GM12874 (cell line): Measurements from ENCODE around the gene SYNE2.

Source experiments
- TF ChIP-seq, protein P1 (sequence below): IDR thresholded peaks from 2 replicates; pipeline ENCODE4 v1.5.1; 2011; ENCODE audit warnings: low read depth, mild to moderate bottlenecking, control low read depth, low read length, moderate library complexity; ENCODE audit not compliant: insufficient read depth

SYNE2 gene

DNA sequence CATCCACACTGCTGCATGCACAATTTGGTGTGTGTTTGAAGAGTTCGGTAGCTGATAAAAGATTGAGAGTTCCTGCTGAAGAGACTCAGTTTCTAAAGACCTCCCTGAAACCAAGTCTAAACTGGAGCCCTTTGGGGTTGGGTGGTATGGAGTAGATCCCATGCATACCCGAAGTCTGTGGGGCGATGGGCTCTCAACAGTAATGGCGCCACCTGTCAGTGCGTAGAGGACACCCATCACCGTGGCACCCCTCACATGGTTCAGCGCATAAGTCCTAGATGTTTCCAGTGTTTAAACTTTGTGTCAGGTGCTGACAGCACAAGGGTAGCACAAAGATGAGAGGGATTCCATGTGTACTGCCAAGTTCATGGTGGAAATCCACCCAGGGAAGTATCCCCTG lies 355.5 kb downstream of the SYNE2 start:
- TF ChIP-seq, protein P1, sequence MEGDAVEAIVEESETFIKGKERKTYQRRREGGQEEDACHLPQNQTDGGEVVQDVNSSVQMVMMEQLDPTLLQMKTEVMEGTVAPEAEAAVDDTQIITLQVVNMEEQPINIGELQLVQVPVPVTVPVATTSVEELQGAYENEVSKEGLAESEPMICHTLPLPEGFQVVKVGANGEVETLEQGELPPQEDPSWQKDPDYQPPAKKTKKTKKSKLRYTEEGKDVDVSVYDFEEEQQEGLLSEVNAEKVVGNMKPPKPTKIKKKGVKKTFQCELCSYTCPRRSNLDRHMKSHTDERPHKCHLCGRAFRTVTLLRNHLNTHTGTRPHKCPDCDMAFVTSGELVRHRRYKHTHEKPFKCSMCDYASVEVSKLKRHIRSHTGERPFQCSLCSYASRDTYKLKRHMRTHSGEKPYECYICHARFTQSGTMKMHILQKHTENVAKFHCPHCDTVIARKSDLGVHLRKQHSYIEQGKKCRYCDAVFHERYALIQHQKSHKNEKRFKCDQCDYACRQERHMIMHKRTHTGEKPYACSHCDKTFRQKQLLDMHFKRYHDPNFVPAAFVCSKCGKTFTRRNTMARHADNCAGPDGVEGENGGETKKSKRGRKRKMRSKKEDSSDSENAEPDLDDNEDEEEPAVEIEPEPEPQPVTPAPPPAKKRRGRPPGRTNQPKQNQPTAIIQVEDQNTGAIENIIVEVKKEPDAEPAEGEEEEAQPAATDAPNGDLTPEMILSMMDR, result no peak

DNA sequence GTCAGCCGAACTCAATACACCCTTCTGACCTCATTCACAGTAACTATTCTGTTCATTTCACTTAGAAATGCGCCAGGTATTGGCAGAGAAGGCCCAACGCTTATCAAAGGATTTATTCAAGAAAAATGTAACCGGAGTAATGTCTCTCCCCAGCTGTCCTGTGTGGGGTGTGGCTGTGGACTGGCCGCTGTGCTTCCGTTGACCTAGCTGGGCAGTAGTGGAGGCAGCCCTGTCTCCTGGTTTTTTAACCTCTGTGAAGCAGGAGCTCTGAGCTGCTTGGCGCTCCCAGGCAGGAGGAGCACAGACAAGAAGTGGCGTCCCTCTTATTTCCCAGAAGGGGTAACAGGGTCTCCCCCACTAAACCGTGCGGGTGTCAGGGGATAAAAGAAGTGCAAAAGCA lies 356.2 kb downstream of the SYNE2 start:
- TF ChIP-seq, protein P1, result no peak

DNA sequence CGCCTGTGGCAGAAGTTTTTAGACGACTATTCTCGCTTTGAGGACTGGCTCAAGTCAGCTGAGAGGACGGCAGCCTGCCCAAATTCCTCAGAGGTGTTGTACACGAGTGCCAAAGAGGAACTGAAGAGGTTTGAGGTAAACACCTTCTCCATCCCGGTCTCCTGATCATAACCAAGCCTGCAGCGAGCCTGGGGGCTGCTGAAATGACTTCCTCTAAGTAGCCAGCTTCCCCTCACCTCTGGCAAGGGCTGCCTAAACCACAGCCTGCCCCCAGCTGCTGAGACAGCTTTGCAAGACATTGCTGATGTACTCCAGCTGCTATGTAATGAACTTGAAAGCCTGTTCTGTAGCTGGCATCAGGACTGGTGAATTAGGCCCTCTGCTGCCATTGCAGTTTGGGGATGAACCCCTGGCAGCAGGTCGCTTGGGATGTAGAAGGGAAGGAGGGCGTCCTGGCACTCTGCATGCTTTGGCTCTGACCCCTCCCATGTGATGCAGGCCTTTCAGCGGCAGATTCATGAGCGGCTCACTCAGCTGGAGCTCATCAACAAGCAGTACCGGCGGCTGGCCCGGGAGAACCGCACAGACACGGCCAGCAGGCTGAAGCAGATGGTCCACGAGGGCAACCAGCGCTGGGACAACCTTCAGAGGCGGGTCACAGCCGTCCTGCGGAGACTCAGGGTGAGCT lies 356.8 kb downstream of the SYNE2 start:
- TF ChIP-seq, protein P1, result no peak

DNA sequence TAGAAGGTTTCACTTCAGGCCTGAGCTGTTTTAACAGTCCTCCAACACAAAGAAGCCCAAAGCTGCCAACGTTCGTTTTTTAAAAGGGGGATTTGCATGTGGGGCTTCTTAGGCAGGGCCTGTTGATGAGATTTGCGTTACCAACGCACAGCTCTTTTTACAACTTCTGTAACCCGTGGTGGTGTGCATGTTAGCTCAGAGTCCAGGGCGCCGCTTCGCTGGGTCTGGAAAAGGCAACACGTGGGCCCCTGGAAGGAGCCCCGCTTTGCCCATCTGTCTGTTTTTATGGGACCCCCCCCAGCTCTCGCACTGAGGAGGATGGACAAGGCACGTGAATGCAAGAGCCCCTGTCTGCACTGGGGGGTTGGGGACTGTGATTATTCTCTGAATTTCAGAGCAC lies 357.4 kb downstream of the SYNE2 start:
- TF ChIP-seq, protein P1, result no peak

DNA sequence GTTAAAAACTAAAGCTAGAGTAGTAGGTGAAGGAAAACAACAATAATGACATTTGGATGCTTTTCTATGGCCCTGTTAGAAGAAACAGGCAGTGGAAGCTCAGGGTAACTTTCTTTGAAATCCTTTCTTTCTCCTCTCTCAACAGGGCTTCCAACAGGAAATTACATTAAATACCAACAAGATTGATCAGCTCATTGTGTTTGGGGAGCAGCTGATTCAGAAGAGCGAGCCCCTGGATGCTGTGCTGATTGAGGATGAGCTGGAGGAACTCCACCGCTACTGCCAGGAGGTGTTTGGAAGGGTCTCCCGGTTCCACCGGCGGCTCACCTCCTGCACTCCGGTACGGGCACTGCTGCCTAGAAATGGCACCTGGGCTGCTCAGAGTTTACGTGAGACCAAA lies 359.9 kb downstream of the SYNE2 start:
- TF ChIP-seq, protein P1, result no peak

DNA sequence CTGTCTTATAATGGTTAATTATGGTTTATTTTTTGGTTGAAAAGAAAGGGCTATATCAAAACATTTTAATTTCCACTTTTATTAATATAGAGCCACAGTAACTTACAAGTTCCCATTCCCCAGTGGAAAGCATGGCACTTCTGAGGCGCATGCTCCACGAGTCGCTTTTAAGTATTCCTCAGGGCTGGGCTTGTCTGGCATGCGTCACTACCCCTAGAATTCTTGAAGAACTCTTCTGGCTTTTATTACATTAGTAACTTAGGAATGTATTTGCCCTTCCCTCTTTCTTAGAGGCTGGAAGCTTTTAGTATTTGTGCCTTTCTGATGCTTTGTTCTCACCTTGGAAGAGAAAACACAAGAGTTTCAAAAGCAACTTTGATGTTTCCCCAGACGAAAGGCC lies 360.3 kb downstream of the SYNE2 start:
- TF ChIP-seq, protein P1, result no peak

DNA sequence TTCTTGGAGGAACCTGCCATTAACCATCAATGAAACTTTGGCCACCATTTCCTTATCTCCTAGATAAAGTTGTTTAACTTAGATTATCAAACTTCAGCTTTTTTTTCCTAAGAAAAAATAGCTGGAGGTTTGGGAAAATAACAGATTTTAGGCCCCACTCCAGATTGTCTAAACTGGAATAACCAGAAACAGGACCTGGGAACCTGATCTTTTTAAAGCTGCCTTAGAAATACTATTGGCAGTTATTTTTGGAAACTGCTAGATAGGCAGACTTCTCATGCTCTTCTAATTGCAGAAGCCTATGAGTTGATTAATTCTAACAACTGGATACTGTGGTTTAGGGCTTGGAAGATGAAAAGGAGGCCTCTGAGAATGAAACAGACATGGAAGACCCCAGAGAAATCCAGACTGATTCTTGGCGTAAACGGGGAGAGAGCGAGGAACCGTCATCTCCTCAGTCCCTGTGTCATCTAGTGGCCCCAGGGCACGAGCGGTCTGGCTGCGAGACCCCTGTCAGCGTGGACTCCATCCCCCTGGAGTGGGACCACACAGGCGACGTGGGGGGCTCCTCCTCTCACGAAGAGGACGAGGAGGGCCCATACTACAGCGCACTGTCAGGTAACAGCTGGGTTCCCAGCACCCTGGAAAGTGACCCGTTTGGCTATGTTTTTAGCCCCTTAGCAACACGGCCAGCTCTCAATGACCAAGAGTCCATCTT lies 361.2 kb downstream of the SYNE2 start:
- TF ChIP-seq, protein P1, result no peak
